GM19193 (cell line): Measurements from ENCODE around the gene DBN1.

Source experiments
- POLR2A ChIP-seq: IDR thresholded peaks from 4 replicates; pipeline ENCODE4 v1.6.1; 2011; ENCODE audit not compliant: insufficient read depth, insufficient read length; ENCODE audit errors: extremely low read depth

The DBN1 gene

GRCh38 chr5:177497292-177498012 is 24.0 kb upstream of the DBN1 start, which contains the start of gene PDLIM7:
Gene PDLIM7 (minus strand): TSS chr5:177497604. CDS start chr5:177496512, 1,092 bp downstream.
- peak; percentile 92 for TF ChIP-seq POLR2A

- TF ChIP-seq POLR2A, result no peak
Measured at GRCh38 chr5:177496727-177497291, 23.4 kb upstream of the DBN1 start.

GRCh38 chr5:177496070-177496726 is 22.8 kb upstream of the DBN1 start:
- TF ChIP-seq POLR2A, result no peak

DNA sequence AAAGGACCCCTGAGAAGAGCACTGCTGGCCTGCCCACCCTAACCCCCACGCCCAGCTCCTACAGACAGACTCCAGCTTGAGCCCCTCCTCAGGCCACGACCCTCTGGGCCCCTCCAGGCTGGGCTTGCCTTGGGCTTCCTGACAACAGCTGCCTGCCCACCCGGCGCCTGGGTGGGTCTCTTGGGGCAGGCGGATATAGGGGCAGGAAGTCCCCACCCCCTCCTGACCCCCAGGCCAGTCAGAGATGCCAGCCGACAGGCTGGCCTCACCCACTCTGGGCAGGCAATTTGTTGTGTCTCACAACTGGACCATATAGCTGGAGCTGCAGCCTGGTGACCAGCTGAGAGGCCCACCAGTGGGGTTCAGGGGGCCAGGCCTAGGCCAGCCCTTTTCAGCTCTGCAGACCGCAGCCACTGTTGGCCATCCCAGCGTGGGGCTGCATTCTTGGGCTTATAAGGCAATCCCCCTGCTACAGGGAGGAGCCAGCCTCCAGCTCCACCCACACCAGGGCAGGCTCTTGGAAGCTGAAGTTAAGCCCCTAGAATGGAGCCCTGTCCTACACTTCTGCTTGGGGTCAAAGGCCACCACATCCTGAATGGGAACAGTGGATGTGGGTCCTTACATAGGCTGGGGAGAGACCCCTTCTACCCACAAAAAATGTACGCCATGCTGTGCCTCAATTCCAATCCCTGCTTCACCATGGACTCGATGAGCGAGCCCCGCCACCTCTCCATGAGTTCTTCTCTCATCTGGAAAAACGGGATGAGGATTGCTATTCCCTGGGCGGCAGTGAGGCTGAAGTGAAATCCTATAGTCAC is 22.0 kb upstream of the DBN1 start:
- no peak for TF ChIP-seq POLR2A

- no peak for TF ChIP-seq POLR2A
Measured at GRCh38 chr5:177494346-177495195, 21.1 kb upstream of the DBN1 start.

- TF ChIP-seq POLR2A, result no peak
Measured at GRCh38 chr5:177493795-177494345, 20.4 kb upstream of the DBN1 start.

DNA sequence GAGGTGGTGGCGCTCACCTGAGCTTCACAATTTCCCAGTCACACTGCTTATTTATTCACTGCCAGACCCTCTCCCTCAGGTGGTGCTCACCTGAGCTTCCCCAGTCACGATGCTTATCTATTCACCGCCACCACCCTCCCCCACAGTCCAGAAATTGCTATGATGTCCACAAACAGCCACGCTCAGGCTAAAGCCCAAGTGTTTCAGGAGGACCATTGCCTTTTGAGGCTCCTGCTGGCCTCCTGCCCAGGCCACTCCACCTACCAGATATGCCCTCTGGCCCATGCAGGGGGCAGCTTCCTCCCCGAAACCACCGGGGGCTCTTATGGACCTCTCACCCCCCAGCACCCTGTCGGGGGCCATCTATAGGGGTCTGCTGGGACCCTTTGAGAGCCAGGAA is 19.4 kb upstream of the DBN1 start:
- no peak for TF ChIP-seq POLR2A

GRCh38 chr5:177491983-177492746 is 18.7 kb upstream of the DBN1 start:
- no peak for TF ChIP-seq POLR2A

DNA sequence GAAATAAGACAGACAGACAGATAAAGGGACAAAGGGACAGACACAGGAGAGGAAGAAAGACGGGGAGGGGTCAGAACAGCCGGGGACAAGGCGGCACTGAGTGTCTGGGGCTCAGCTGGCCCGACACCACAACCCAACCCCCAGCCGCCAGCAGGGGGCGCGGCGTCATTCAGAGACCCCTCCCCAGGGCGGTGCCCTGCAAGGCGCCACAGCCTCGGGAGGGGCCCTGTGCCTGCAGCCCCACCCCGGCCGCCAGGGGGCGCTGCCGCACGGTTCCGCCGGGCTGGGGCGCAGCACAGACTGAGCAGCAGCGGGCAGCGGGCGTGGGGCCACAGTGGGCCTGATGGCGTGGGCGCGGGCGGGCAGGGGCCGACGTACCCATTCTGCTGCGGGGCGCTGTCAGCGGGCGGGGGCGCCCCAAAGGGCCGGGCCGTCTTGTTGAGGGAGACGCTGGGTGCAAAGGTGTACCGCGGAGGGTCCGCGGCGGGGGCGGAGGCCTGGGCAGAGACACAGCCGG is 18.1 kb upstream of the DBN1 start:
- no peak for TF ChIP-seq POLR2A

DNA sequence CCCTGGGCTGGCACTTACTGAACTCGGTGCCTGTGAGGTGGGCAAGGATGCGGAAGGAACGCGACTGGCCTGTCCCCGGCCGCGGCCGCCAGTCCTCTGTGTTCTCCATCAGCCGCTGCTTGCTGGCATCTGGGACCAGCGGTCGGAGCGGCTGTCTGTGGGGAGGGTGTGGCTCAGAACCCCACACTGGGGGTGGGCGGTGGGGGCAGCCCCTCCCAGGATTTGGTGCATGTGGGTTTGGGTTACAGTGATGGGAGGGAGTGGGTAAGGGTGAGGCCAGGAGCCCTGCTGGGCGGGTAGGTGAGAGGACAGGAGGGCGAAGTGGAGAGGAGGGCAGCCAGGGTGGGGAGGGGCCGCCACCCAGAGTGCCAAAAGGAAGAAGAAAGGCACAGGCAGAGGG is 17.6 kb upstream of the DBN1 start:
- TF ChIP-seq POLR2A, result no peak

GRCh38 chr5:177490311-177490991 is 17.0 kb upstream of the DBN1 start:
- TF ChIP-seq POLR2A, result no peak

GRCh38 chr5:177489119-177489716 is 15.8 kb upstream of the DBN1 start:
- TF ChIP-seq POLR2A, result no peak
